H1 (cell line): ENCODE results near the gene ST3GAL3. TPM values are rescaled to one million over a fixed set of nuclear protein-coding genes. Genes with fewer than 3 reads are reported as not detected.

Source experiments
- CTCF ChIA-PET: fragments of 300-600 bp; sonication (Branson Sonifier 250); formaldehyde crosslinking; loops from one replicate; lab custom pipeline; 2021; ENCODE audit not compliant: partially characterized antibody; lab: Charles Lee
- POLR2A ChIA-PET: fragments of 300-600 bp; sonication (Branson Sonifier 250); formaldehyde crosslinking; loops from one replicate; lab custom pipeline; 2021; ENCODE audit warnings: inconsistent platforms; ENCODE audit not compliant: partially characterized antibody; lab: Charles Lee
- DNase-seq, 2 experiments: peaks; one replicate each; pipeline versions ENCODE4 v3.0.0 to v3.0.0-alpha.2; 2010 to 2022; ENCODE audit warnings: low spot score in 2 of 2, low read depth in 1 of 2, mixed read lengths in 1 of 2
- FAIRE-seq: peaks from 2 replicates; lab custom pipeline; 2011; peaks lifted over from hg19 to GRCh38; lab: Jason Lieb, UNC
- H2AFZ ChIP-seq: 2 replicates; pipeline ENCODE4 v1.8.1; 2012; ENCODE audit warnings: low read length, inconsistent platforms
- H2AK5ac ChIP-seq: 2 replicates; pipeline ENCODE4 v1.6.1; 2013; ENCODE audit warnings: low read depth, low read length
- H2BK120ac ChIP-seq: replicated peaks from 2 replicates; pipeline ENCODE3; 2013; ENCODE audit warnings: low read depth, low read length, inconsistent platforms
- H2BK12ac ChIP-seq: 2 replicates; pipeline ENCODE4 v1.6.1; 2013; ENCODE audit warnings: low read depth, low read length
- H2BK15ac ChIP-seq: 2 replicates; pipeline ENCODE4 v1.6.1; 2013; ENCODE audit warnings: low read length
- H2BK20ac ChIP-seq: 2 replicates; pipeline ENCODE4 v1.6.1; 2013; ENCODE audit warnings: low read length
- H2BK5ac ChIP-seq: 2 replicates; pipeline ENCODE4 v1.6.1; 2013; ENCODE audit warnings: low read depth, low read length
- H3K14ac ChIP-seq: 2 replicates; pipeline ENCODE4 v1.6.1; 2013; ENCODE audit warnings: inconsistent platforms; ENCODE audit not compliant: insufficient read length
- H3K18ac ChIP-seq: 2 replicates; pipeline ENCODE4 v1.6.1; 2013; ENCODE audit warnings: low read length; ENCODE audit errors: extremely low read depth
- H3K23ac ChIP-seq: 2 replicates; pipeline ENCODE4 v1.6.1; 2013; ENCODE audit warnings: inconsistent platforms; ENCODE audit not compliant: insufficient read length
- H3K23me2 ChIP-seq: 2 replicates; pipeline ENCODE4 v1.6.1; 2013; ENCODE audit warnings: low read depth, low read length
- H3K27ac ChIP-seq: 2 replicates; pipeline ENCODE4 v1.6.1; 2011; ENCODE audit warnings: low read depth, low read length, inconsistent platforms
- H3K27me3 ChIP-seq, 4 experiments: replicated peaks in 1 of 4; 1 replicate in 1 of 4; 2 replicates in 3 of 4; pipeline versions ENCODE4 v1.6.1 to v1.8.1; 2011 to 2013; ENCODE audit warnings: low read length in 3 of 4, mild to moderate bottlenecking in 3 of 4, inconsistent platforms in 2 of 4, mixed read lengths in 2 of 4, moderate library complexity in 1 of 4; ENCODE audit not compliant: control insufficient read depth in 3 of 4, insufficient read depth in 3 of 4; ENCODE audit errors: extremely low read depth in 1 of 4
- H3K36me3 ChIP-seq, 4 experiments: 2 replicates each; pipeline versions ENCODE4 v1.6.1 to v1.8.1; 2011 to 2013; ENCODE audit warnings: mild to moderate bottlenecking in 4 of 4, low read length in 3 of 4, moderate library complexity in 2 of 4, control low read depth in 1 of 4, inconsistent platforms in 1 of 4; ENCODE audit not compliant: insufficient read depth in 4 of 4, control insufficient read depth in 2 of 4
- H3K4ac ChIP-seq: replicated peaks from 2 replicates; pipeline ENCODE3; 2013; ENCODE audit warnings: low read length, low read depth, mixed read lengths, inconsistent platforms; ENCODE audit not compliant: insufficient read length
- H3K4me1 ChIP-seq, 4 experiments: replicated peaks in 1 of 4; 1 replicate in 1 of 4; 2 replicates in 3 of 4; pipeline versions ENCODE4 v1.6.1 to v1.8.1; 2011 to 2013; ENCODE audit warnings: low read length in 3 of 4, inconsistent platforms in 2 of 4, mixed read lengths in 1 of 4; ENCODE audit not compliant: insufficient read depth in 4 of 4, control insufficient read depth in 3 of 4
- H3K4me2 ChIP-seq, 2 experiments: 2 replicates each; pipeline versions ENCODE4 v1.6.1 to v1.8.1; 2011 to 2013; ENCODE audit warnings: low read depth in 2 of 2, low read length in 2 of 2, control low read depth in 1 of 2, inconsistent platforms in 1 of 2, mild to moderate bottlenecking in 1 of 2; ENCODE audit not compliant: insufficient read depth in 1 of 2
- H3K4me3 ChIP-seq, 4 experiments: fragments of 200-600, 300-600 bp in 1 of 4; sonication (generic), shearing (Covaris generic), sonication (Bioruptor Twin) in 1 of 4; 2 replicates each; pipeline versions ENCODE4 v1.5.1 to v1.8.1; 2011 to 2016; ENCODE audit warnings: low read length in 4 of 4, low read depth in 3 of 4, control low read depth in 2 of 4, inconsistent platforms in 2 of 4, mild to moderate bottlenecking in 2 of 4, mixed read lengths in 1 of 4, moderate library complexity in 1 of 4; ENCODE audit not compliant: insufficient read depth in 2 of 4; ENCODE audit errors: extremely low read depth in 1 of 4
- H3K56ac ChIP-seq: replicated peaks from 2 replicates; pipeline ENCODE3; 2013; ENCODE audit warnings: low read depth, mild to moderate bottlenecking, mixed read lengths, low read length, inconsistent platforms; ENCODE audit not compliant: insufficient read length
- H3K79me1 ChIP-seq: 2 replicates; pipeline ENCODE4 v1.6.1; 2013; ENCODE audit warnings: low read depth, low read length, control low read depth
- H3K79me2 ChIP-seq, 2 experiments: 2 replicates each; pipeline versions ENCODE4 v1.6.1 to v1.8.1; 2012 to 2013; ENCODE audit warnings: low read length in 2 of 2, mild to moderate bottlenecking in 2 of 2, inconsistent platforms in 1 of 2; ENCODE audit not compliant: insufficient read depth in 2 of 2, control insufficient read depth in 1 of 2
- H3K9ac ChIP-seq, 4 experiments: replicated peaks in 1 of 4; 1 replicate in 1 of 4; 2 replicates in 3 of 4; pipeline versions ENCODE4 v1.6.1 to v1.8.1; 2011 to 2013; ENCODE audit warnings: low read depth in 3 of 4, low read length in 3 of 4, control low read depth in 2 of 4, mild to moderate bottlenecking in 2 of 4, moderate library complexity in 2 of 4, inconsistent platforms in 1 of 4; ENCODE audit errors: extremely low read depth in 1 of 4
- H3K9me3 ChIP-seq, 2 experiments: 2 replicates each; pipeline versions ENCODE4 v1.6.1 to v1.8.1; 2012 to 2013; ENCODE audit warnings: mild to moderate bottlenecking in 2 of 2, moderate library complexity in 2 of 2, control low read depth in 1 of 2, inconsistent platforms in 1 of 2, low read depth in 1 of 2, low read length in 1 of 2, mixed read lengths in 1 of 2; ENCODE audit not compliant: insufficient read depth in 2 of 2
- H4K20me1 ChIP-seq, 2 experiments: replicated peaks in 1 of 2; 2 replicates each; pipeline versions ENCODE3 to v1.8.1; 2011 to 2013; ENCODE audit warnings: inconsistent platforms in 2 of 2, low read length in 2 of 2, mild to moderate bottlenecking in 1 of 2; ENCODE audit not compliant: insufficient read depth in 2 of 2, control insufficient read depth in 1 of 2
- H4K5ac ChIP-seq: 2 replicates; pipeline ENCODE4 v1.6.1; 2013; ENCODE audit warnings: low read length, low read depth, mixed read lengths, inconsistent platforms; ENCODE audit not compliant: insufficient read length
- H4K8ac ChIP-seq: 2 replicates; pipeline ENCODE4 v1.8.0; 2013; ENCODE audit warnings: mild to moderate bottlenecking, moderate library complexity, low read length, inconsistent platforms; ENCODE audit not compliant: insufficient read depth; ENCODE audit errors: extremely low read depth
- H4K91ac ChIP-seq: replicated peaks from 2 replicates; pipeline ENCODE3; 2013; ENCODE audit warnings: low read length, mixed read lengths, inconsistent platforms; ENCODE audit not compliant: insufficient read length
- RAD21 ChIP-seq, 2 experiments: IDR thresholded peaks in 1 of 2; conservative IDR thresholded peaks in 1 of 2; 2 replicates each; pipeline ENCODE4 v1.6.1; 2011; ENCODE audit warnings: low read depth in 2 of 2, low read length in 2 of 2, improper control_type of control experiment in 1 of 2, inconsistent platforms in 1 of 2, mild to moderate bottlenecking in 1 of 2, moderate library complexity in 1 of 2
- WGBS, 2 experiments: shearing (Covaris generic) in 1 of 2; methylation state at CpG; one replicate each; pipeline versions ENCODE4 v1.1.6 to v1.1.7; 2013 to 2015; ENCODE audit warnings: low lambda C conversion rate in 2 of 2, mixed read lengths in 2 of 2, inconsistent platforms in 1 of 2, low coverage in 1 of 2, missing lambda C conversion rate in 1 of 2; ENCODE audit not compliant: insufficient replicate concordance in 2 of 2, insufficient coverage in 1 of 2, insufficient read length in 1 of 2; ENCODE audit errors: extremely low coverage in 1 of 2, missing lambda C conversion rate in 1 of 2; 5-methylcytosine and 5-hydroxymethylcytosine counted together
- polyA plus RNA-seq, 7 experiments: library from polyadenylated mRNA; depleted of rRNA in 3 of 7; stranded (reverse) in 5 of 7; unstranded in 2 of 7; fragments of >200 nt in 5 of 7; fragments of 200-250 nt in 2 of 7; gene quantifications; 1 replicate in 5 of 7; 2 replicates in 1 of 7; 4 replicates in 1 of 7; pipeline versions ENCODE4 v1.2.1 to v1.2.3, GENCODE V29; 2011 to 2013; ENCODE audit warnings: missing spikeins in 2 of 7, mixed read lengths in 2 of 7
- total RNA-seq: library from RNA; stranded (reverse); fragmentation: NEBNext Ultra II Directional; extraction: Animal tissue kit (Norgen Biotek cat#: 25700); gene quantifications from 2 replicates; pipeline ENCODE4 v1.2.1, GENCODE V29; 2021
- TF ChIP-seq, protein P1 (sequence below): IDR thresholded peaks from 2 replicates; pipeline ENCODE4 v1.6.1; 2012; ENCODE audit warnings: low read length, inconsistent platforms

The ST3GAL3 gene
- total and polyA plus RNA-seq, 2 of the 8 experiments (the other 6 are each of a cell fraction or from before 2014, with no cell fraction given): 6.8 to 7.0 TPM

DNA sequence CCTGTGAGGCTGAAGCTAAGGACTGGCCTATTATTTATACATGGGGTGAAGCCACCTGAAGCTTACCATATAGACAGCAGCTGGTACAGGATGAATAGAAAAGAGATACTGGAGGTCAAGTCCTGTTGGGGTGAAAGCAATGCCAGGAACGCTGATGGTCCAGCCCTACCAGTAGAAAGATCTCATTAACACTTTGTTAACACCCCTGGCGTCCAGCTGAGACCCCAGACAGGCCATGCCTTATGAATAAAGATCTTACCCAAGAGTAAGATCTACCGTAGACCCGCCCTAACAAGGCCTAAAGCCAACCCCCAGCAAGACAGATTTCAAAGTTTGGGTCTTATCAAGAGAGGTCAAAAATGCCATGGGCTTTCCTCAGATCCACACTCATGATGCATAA, 34.7 kb downstream of the ST3GAL3 start:
- H3K4me2 ChIP-seq: no peak overlapping the region
- H2BK120ac ChIP-seq: no peak overlapping the region
- no peak for TF ChIP-seq RAD21 (IDR thresholded peaks at IDR 0.05 in 1 of 2, conservative IDR thresholded peaks at IDR 0.05 in 1 of 2; ENCODE audit: low read depth in 2 of 2, low read length in 2 of 2)
- TF ChIP-seq, protein P1, sequence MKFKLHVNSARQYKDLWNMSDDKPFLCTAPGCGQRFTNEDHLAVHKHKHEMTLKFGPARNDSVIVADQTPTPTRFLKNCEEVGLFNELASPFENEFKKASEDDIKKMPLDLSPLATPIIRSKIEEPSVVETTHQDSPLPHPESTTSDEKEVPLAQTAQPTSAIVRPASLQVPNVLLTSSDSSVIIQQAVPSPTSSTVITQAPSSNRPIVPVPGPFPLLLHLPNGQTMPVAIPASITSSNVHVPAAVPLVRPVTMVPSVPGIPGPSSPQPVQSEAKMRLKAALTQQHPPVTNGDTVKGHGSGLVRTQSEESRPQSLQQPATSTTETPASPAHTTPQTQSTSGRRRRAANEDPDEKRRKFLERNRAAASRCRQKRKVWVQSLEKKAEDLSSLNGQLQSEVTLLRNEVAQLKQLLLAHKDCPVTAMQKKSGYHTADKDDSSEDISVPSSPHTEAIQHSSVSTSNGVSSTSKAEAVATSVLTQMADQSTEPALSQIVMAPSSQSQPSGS: no peak
- no peaks in the 10 kb centered on the region for H4K20me1 ChIP-seq
- DNase-seq (no peak), FAIRE-seq (no peak)
- no peak overlapping the region for H3K23ac ChIP-seq
- no peaks in the 10 kb centered on the region for H3K79me2 ChIP-seq
- no peak overlapping the region for H3K14ac ChIP-seq
- H2AFZ ChIP-seq: no peak overlapping the region
- no peak overlapping the region for H3K18ac ChIP-seq
- no peak overlapping the region for H3K27ac ChIP-seq
- WGBS, 2 experiments: 82% methylated on average over 4 of the region's 4 CpGs; no CpG with 5 or more reads in 1 of the 2 experiments
- CTCF ChIA-PET: interaction anchor here (1.0 to 1.8 kb wide), 2 partner anchors 18 to 188 kb away, joined by 4 to 9 read pairs; no protein-coding TSS in a partner anchor
- no peak overlapping the region for H4K8ac ChIP-seq
- no peak overlapping the region for H2AK5ac ChIP-seq
- H3K4ac ChIP-seq: no peak overlapping the region
- no peak overlapping the region for H2BK15ac ChIP-seq
- H2BK5ac ChIP-seq: no peak overlapping the region
- POLR2A ChIA-PET: no interaction called here
- H3K36me3 ChIP-seq: no peaks in the 10 kb centered on the region
- no peaks in the 10 kb centered on the region for H3K79me1 ChIP-seq
- H4K5ac ChIP-seq: no peak overlapping the region
- H4K91ac ChIP-seq: no peak overlapping the region
- H3K4me3 ChIP-seq: no peak overlapping the region
- H3K56ac ChIP-seq: no peak overlapping the region
- H3K23me2 ChIP-seq: no peaks in the 10 kb centered on the region
- H3K27me3 ChIP-seq: no peaks in the 10 kb centered on the region
- no peaks in the 10 kb centered on the region for H3K4me1 ChIP-seq
- H2BK20ac ChIP-seq: no peak overlapping the region
- H3K9me3 ChIP-seq: no peaks in the 10 kb centered on the region
- no peak overlapping the region for H3K9ac ChIP-seq
- H2BK12ac ChIP-seq: no peak overlapping the region
